EH (cell line): ENCODE results near the gene TSG101.

ENCODE experiments used
- DNase-seq: peaks from one replicate; pipeline ENCODE4 v3.0.0-alpha.2; 2015; ENCODE audit warnings: low read depth

TSG101 gene

GRCh38 chr11:18493310-18493709, 33.4 kb downstream of the TSG101 start:
- DNase-seq: no peak

GRCh38 chr11:18492888-18493287, 33.9 kb downstream of the TSG101 start:
- DNase-seq: no peak

GRCh38 chr11:18491924-18492323, 34.8 kb downstream of the TSG101 start:
- DNase-seq: no peak

- no peak for DNase-seq
These were observed 35.8 kb downstream of the TSG101 start for GRCh38 chr11:18490736-18491485.

- DNase-seq: peak; percentile 7
These were observed 36.4 kb downstream of the TSG101 start for GRCh38 chr11:18490319-18490718.

- no peak for DNase-seq
These were observed 40.7 kb downstream of the TSG101 start for GRCh38 chr11:18485913-18486528.

GRCh38 chr11:18479063-18479462, 47.7 kb downstream of the TSG101 start:
- DNase-seq: no peak

GRCh38 chr11:18472587-18472986, 54.2 kb downstream of the TSG101 start:
- no peak for DNase-seq

- DNase-seq: no peak
These were observed 54.7 kb downstream of the TSG101 start for GRCh38 chr11:18471995-18472394.

GRCh38 chr11:18468961-18469360, 57.8 kb downstream of the TSG101 start:
- DNase-seq: no peak

- DNase-seq: no peak
These were observed 58.7 kb downstream of the TSG101 start for GRCh38 chr11:18468059-18468458.

- DNase-seq: no peak
These were observed 60.3 kb downstream of the TSG101 start for GRCh38 chr11:18466402-18466801.

GRCh38 chr11:18463439-18463838, 63.3 kb downstream of the TSG101 start:
- DNase-seq: no peak

- no peak for DNase-seq
These were observed 64.8 kb downstream of the TSG101 start for GRCh38 chr11:18461909-18462308.

- DNase-seq: no peak
These were observed 67.1 kb downstream of the TSG101 start for GRCh38 chr11:18459634-18460033.

- peak; percentile 4 for DNase-seq
These were observed 69.3 kb downstream of the TSG101 start for GRCh38 chr11:18457450-18457849.

GRCh38 chr11:18455686-18456372, 70.9 kb downstream of the TSG101 start, which contains the start of gene LDHAL6A:
Gene LDHAL6A, plus strand, starts transcription at chr11:18455856. Its CDS starts 825 bp downstream, at chr11:18456681.
- DNase-seq: no peak

- DNase-seq: peak; percentile 34
These were observed 73.8 kb downstream of the TSG101 start for GRCh38 chr11:18452927-18453326.

GRCh38 chr11:18449251-18449650, 77.5 kb downstream of the TSG101 start:
- DNase-seq: no peak

- DNase-seq: no peak
These were observed 88.1 kb downstream of the TSG101 start for GRCh38 chr11:18438691-18439090.
